Keratinocyte (primary cell): ENCODE data around the gene RNF151. TPM values are rescaled to one million over a fixed set of nuclear protein-coding genes. Genes with fewer than 3 reads are reported as not detected.
A peak's percentile ranks its signal among the peaks of the same experiment; 100 is the strongest.
"Not testable (repeated sequence)": the region's sequence is repeated elsewhere in the genome, so short reads cannot be mapped to it uniquely, and the experiment has no call there.

ENCODE experiments used
- DNase-seq: peaks from one replicate; pipeline ENCODE4 v3.0.0-alpha.2; 2011; ENCODE audit warnings: low read depth, missing footprints, low spot score
- FAIRE-seq: peaks from 2 replicates; lab custom pipeline; 2011; peaks lifted over from hg19 to GRCh38; lab: Jason Lieb, UNC
- H2AFZ ChIP-seq: 2 replicates; pipeline ENCODE4 v1.6.0; 2012; ENCODE audit warnings: low read length, control low read depth, inconsistent platforms; ENCODE audit not compliant: control insufficient read depth
- H3K27ac ChIP-seq: 2 replicates; pipeline ENCODE4 v1.5.1; 2011; ENCODE audit warnings: low read length; ENCODE audit not compliant: control insufficient read depth, insufficient read depth
- H3K27me3 ChIP-seq: 3 replicates; pipeline ENCODE4 v1.6.0; 2011; ENCODE audit warnings: low read length; ENCODE audit not compliant: control insufficient read depth, insufficient read depth; ENCODE audit errors: extremely low read depth
- H3K36me3 ChIP-seq, 2 experiments: 2 replicates in 1 of 2; 3 replicates in 1 of 2; pipeline ENCODE4 v1.5.1; 2011; ENCODE audit warnings: low read length in 2 of 2, mild to moderate bottlenecking in 1 of 2; ENCODE audit not compliant: control insufficient read depth in 2 of 2, insufficient read depth in 2 of 2; ENCODE audit errors: extremely low read depth in 1 of 2
- H3K4me1 ChIP-seq: 3 replicates; pipeline ENCODE4 v1.5.1; 2011; ENCODE audit warnings: low read length; ENCODE audit not compliant: control insufficient read depth, insufficient read depth; ENCODE audit errors: extremely low read depth
- H3K4me2 ChIP-seq: 3 replicates; pipeline ENCODE4 v1.6.0; 2011; ENCODE audit warnings: low read depth, low read length; ENCODE audit not compliant: control insufficient read depth, insufficient read depth; ENCODE audit errors: extremely low read depth
- H3K4me3 ChIP-seq, 3 experiments: fragments of 200-600 bp in 1 of 3; sonication (generic) in 1 of 3; 2 replicates in 2 of 3; 3 replicates in 1 of 3; pipeline ENCODE4 v1.5.1; 2011 to 2016; ENCODE audit warnings: low read length in 3 of 3, mild to moderate bottlenecking in 3 of 3, control low read depth in 2 of 3, inconsistent platforms in 1 of 3, low read depth in 1 of 3, mixed read lengths in 1 of 3, mixed run types in 1 of 3, moderate library complexity in 1 of 3; ENCODE audit not compliant: control insufficient read depth in 2 of 3, insufficient read depth in 2 of 3; ENCODE audit errors: extremely low read depth in 1 of 3
- H3K79me2 ChIP-seq: 2 replicates; pipeline ENCODE4 v1.6.0; 2012; ENCODE audit warnings: low read length; ENCODE audit not compliant: control insufficient read depth, insufficient read depth
- H3K9ac ChIP-seq: 3 replicates; pipeline ENCODE4 v1.6.0; 2011; ENCODE audit warnings: low read length; ENCODE audit not compliant: control insufficient read depth, insufficient read depth; ENCODE audit errors: extremely low read depth
- H3K9me1 ChIP-seq: 3 replicates; pipeline ENCODE4 v1.6.0; 2011; ENCODE audit warnings: low read length; ENCODE audit not compliant: control insufficient read depth, insufficient read depth; ENCODE audit errors: extremely low read depth
- H3K9me3 ChIP-seq: 2 replicates; pipeline ENCODE4 v1.5.1; 2012; ENCODE audit warnings: low read depth, low read length; ENCODE audit not compliant: control insufficient read depth
- H4K20me1 ChIP-seq: 3 replicates; pipeline ENCODE4 v1.6.0; 2011; ENCODE audit warnings: low read length; ENCODE audit not compliant: control insufficient read depth, insufficient read depth; ENCODE audit errors: extremely low read depth
- CTCF ChIP-seq, 3 experiments: IDR thresholded peaks in 1 of 3; conservative IDR thresholded peaks in 1 of 3; optimal IDR thresholded peaks in 1 of 3; 2 replicates in 2 of 3; 3 replicates in 1 of 3; pipeline versions ENCODE3 to v1.5.1; 2011; ENCODE audit warnings: low read length in 3 of 3, mild to moderate bottlenecking in 3 of 3, moderate library complexity in 2 of 3, control low read depth in 1 of 3, inconsistent platforms in 1 of 3; ENCODE audit not compliant: insufficient read depth in 2 of 3; ENCODE audit errors: extremely low read depth in 1 of 3
- EZH2 ChIP-seq: IDR thresholded peaks from one replicate; pipeline ENCODE4 v1.6.1; 2012; ENCODE audit warnings: inconsistent platforms, mild to moderate bottlenecking, low read length, moderate library complexity
- dilution Hi-C: fragments of 300-500 bp; cut with MboI; formaldehyde crosslinking; loops from one replicate; pipeline ENCODE4 v1.7.0; 2020; ENCODE audit warnings: low sequenced_read_pairs; ENCODE audit not compliant: extremely low pct_ligation_motif_present
- polyA plus RNA-seq, 5 experiments: library from polyadenylated mRNA; depleted of rRNA in 3 of 5; stranded (reverse) in 3 of 5; stranded (forward) in 1 of 5; unstranded in 1 of 5; fragments of >200 nt; gene quantifications; 1 replicate in 1 of 5; 2 replicates in 3 of 5; 3 replicates in 1 of 5; pipeline versions ENCODE4 v1.2.1 to v1.2.3, GENCODE V29; 2011 to 2012; ENCODE audit warnings: missing spikeins in 2 of 5, low read depth in 1 of 5, low replicate concordance in 1 of 5

RNF151 gene
- polyA plus RNA-seq, 1 donor (not counting 4 experiments of a cell fraction or from before 2014, with no cell fraction given) = not detected

DNA sequence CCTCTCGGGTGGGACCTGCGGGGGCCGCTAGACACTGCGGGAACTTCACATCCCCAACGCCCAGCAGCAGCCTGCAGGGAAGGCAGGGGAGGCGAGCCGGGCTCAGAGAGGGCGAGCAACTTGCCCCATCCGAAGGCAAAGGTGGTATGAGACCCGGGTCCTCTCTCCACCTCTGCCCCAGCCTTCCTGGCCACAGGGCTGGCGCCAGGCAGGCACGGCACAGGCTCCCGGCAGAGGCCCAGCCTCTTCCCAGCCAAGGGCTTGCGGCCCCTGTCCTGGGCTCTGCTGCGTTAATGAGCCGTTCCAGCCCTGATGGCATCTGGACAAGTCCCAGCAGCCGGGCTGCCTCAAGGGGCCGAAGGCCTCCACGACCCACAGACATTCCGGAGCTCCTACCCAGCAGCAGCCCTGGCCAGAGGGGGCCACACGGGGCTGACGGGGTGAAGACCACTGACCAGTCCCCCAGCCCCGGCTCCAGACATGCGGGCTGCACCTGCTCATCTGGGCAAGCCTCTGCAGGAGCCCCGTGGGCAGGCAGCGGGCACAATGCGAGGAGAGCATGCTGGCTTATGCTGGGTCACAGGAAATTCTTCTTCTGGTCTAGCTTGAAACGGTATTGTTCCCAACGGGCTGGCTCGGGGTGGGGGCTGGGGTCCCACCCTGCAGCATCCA, 47.2 kb upstream of the RNF151 start:
- no peak for DNase-seq
- Histone ChIP-seq H2AFZ (no peak overlapping the region), H3K9me3 (no peaks in the 10 kb centered on the region), H3K9me1 (no peaks in the 10 kb centered on the region), H3K79me2 (no peaks in the 10 kb centered on the region), H3K36me3 (no peaks in the 10 kb centered on the region), H4K20me1 (no peaks in the 10 kb centered on the region), H3K4me3 (no peak overlapping the region), H3K4me2 (no peak overlapping the region), H3K4me1 (no peaks in the 10 kb centered on the region), H3K27me3 (peaks cover 79% of the 10 kb centered on the region), H3K9ac (no peak overlapping the region), H3K27ac (no peak overlapping the region)
- FAIRE-seq = no peak
- dilution Hi-C loops = no loop called here
- TF ChIP-seq CTCF (optimal IDR thresholded peaks at IDR 0.05 in 1 of 3, IDR thresholded peaks at IDR 0.05 in 1 of 3, conservative IDR thresholded peaks at IDR 0.05 in 1 of 3; ENCODE audit: extremely low read depth in 1 of 3, insufficient read depth in 2 of 3, low read length in 3 of 3) (no peak), EZH2 (no peak)

GRCh38 chr16:1920122-1920521, 46.5 kb upstream of the RNF151 start:
- FAIRE-seq, H3K9ac ChIP-seq, H3K27ac ChIP-seq, DNase-seq, H3K4me3 ChIP-seq, H3K4me2 ChIP-seq, H3K9me3 ChIP-seq, H4K20me1 ChIP-seq, dilution Hi-C loops, H3K36me3 ChIP-seq, H3K4me1 ChIP-seq, H3K79me2 ChIP-seq, H3K9me1 ChIP-seq, H2AFZ ChIP-seq: not testable (repeated sequence)
- peaks cover 74% of the 10 kb centered on the region for H3K27me3 ChIP-seq

- Histone ChIP-seq H3K27me3 (peaks cover 69% of the 10 kb centered on the region), H3K79me2 (no peaks in the 10 kb centered on the region), H3K9me3 (no peaks in the 10 kb centered on the region), H3K36me3 (no peaks in the 10 kb centered on the region), H2AFZ (no peak overlapping the region), H3K27ac (no peak overlapping the region), H3K4me2 (no peak overlapping the region), H4K20me1 (no peaks in the 10 kb centered on the region), H3K9me1 (no peaks in the 10 kb centered on the region), H3K4me1 (no peaks in the 10 kb centered on the region), H3K9ac (no peak overlapping the region), H3K4me3 (no peak overlapping the region)
- DNase-seq (no peak), FAIRE-seq (no peak)
- TF ChIP-seq EZH2 (peak; percentile 32), CTCF (optimal IDR thresholded peaks at IDR 0.05 in 1 of 3, IDR thresholded peaks at IDR 0.05 in 1 of 3, conservative IDR thresholded peaks at IDR 0.05 in 1 of 3; ENCODE audit: extremely low read depth in 1 of 3, insufficient read depth in 2 of 3, low read length in 3 of 3) (no peak)
- dilution Hi-C loops = no loop called here
These were observed 45.9 kb upstream of the RNF151 start for GRCh38 chr16:1920727-1921171.
